ENCODE results near the gene SLIT2. TPM values are rescaled to one million over a fixed set of nuclear protein-coding genes. Genes with fewer than 3 reads are reported as not detected.

The SLIT2 gene
- total RNA-seq, 1 donor from 2014 or later, result 11.2 TPM

DNA sequence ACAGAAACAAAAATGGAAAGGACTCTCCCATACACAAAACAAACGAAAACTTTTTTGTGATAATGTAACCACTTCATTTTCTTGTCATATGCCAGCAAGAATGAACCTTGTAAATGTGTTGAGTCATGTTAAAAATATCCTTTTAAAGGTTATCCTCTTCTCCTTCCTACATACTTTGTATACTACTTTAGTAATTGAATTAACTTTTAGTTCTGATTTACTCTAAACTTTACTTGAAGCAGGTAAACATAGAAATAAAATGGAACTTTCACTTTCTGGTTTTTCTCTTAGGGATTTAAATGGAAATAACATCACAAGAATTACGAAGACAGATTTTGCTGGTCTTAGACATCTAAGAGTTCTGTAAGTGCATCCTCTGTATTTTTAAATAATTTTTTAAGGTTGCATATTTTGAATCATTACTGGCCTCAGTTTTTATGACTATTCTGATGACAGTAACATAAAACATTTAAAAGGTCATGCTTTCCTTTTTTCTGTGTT is 4.7 kb downstream of the SLIT2 start:
- peak overlapping the region; percentile 98 for H3K4me2 ChIP-seq (ENCODE audit: low read length)
- peaks cover 16% of the 10 kb centered on the region for H4K20me1 ChIP-seq (ENCODE audit: insufficient read depth, low read length)
- Mint-ChIP-seq H3K4me1 (ENCODE audit: low read depth, unreplicated experiment) (peaks cover 15% of the 10 kb centered on the region), H3K36me3 (ENCODE audit: low read depth, unreplicated experiment) (no peaks in the 10 kb centered on the region), H3K4me3 (ENCODE audit: unreplicated experiment) (no peak overlapping the region), H3K9me3 (ENCODE audit: unreplicated experiment) (no peaks in the 10 kb centered on the region), H3K27me3 (ENCODE audit: low read depth, unreplicated experiment) (peaks cover 23% of the 10 kb centered on the region), H3K27ac (ENCODE audit: unreplicated experiment) (no peak overlapping the region)
- peaks cover 24% of the 10 kb centered on the region for H3K4me1 ChIP-seq (ENCODE audit: insufficient read depth, low read length)
- TF ChIP-seq CTCF (IDR thresholded peaks at IDR 0.05; ENCODE audit: insufficient read depth, low read depth, low read length), result no peak
- H3K27me3 ChIP-seq (ENCODE audit: insufficient read depth, low read length), result no peaks in the 10 kb centered on the region
- no peaks in the 10 kb centered on the region for H3K36me3 ChIP-seq (ENCODE audit: insufficient read depth, low read length)
- H3K79me2 ChIP-seq (ENCODE audit: insufficient read depth, low read length), result peaks cover 10% of the 10 kb centered on the region
- H3K27ac ChIP-seq (ENCODE audit: low read depth, low read length), result no peak overlapping the region
- H3K9me3 ChIP-seq (ENCODE audit: insufficient read depth, low read depth, low read length), result no peaks in the 10 kb centered on the region
- no peak overlapping the region for H3K9ac ChIP-seq (ENCODE audit: low read length)
- no peak overlapping the region for H2AFZ ChIP-seq (ENCODE audit: low read depth, low read length)
- DNase-seq (ENCODE audit: low read depth) (no peak), FAIRE-seq (no peak)
- H3K4me3 ChIP-seq (ENCODE audit: insufficient read depth, low read depth, low read length), result no peak overlapping the region

- peaks cover under 1% of the 10 kb centered on the region for H3K4me1 ChIP-seq (ENCODE audit: insufficient read depth, low read length)
- no peak overlapping the region for H3K4me3 Mint-ChIP-seq (ENCODE audit: unreplicated experiment)
- H3K79me2 ChIP-seq (ENCODE audit: insufficient read depth, low read length), result no peaks in the 10 kb centered on the region
- no peak overlapping the region for H3K27ac ChIP-seq (ENCODE audit: low read depth, low read length)
- H3K9me3 ChIP-seq (ENCODE audit: insufficient read depth, low read depth, low read length), result no peaks in the 10 kb centered on the region
- H3K4me1 Mint-ChIP-seq (ENCODE audit: low read depth, unreplicated experiment), result peaks cover 10% of the 10 kb centered on the region
- no peaks in the 10 kb centered on the region for H3K9me3 Mint-ChIP-seq (ENCODE audit: unreplicated experiment)
- peaks cover 5% of the 10 kb centered on the region for H3K27me3 Mint-ChIP-seq (ENCODE audit: low read depth, unreplicated experiment)
- DNase-seq (ENCODE audit: low read depth), result no peak
- no peak overlapping the region for H2AFZ ChIP-seq (ENCODE audit: low read depth, low read length)
- H3K27ac Mint-ChIP-seq (ENCODE audit: unreplicated experiment), result no peak overlapping the region
- peaks cover 3% of the 10 kb centered on the region for H3K27me3 ChIP-seq (ENCODE audit: insufficient read depth, low read length)
- H3K36me3 ChIP-seq (ENCODE audit: insufficient read depth, low read length), result no peaks in the 10 kb centered on the region
- no peak overlapping the region for H3K4me3 ChIP-seq (ENCODE audit: insufficient read depth, low read depth, low read length)
- no peak overlapping the region for H3K4me2 ChIP-seq (ENCODE audit: low read length)
- no peak for FAIRE-seq
- H4K20me1 ChIP-seq (ENCODE audit: insufficient read depth, low read length), result no peaks in the 10 kb centered on the region
- H3K9ac ChIP-seq (ENCODE audit: low read length), result no peak overlapping the region
- TF ChIP-seq CTCF (IDR thresholded peaks at IDR 0.05; ENCODE audit: insufficient read depth, low read depth, low read length) (no peak), EZH2 (IDR thresholded peaks at IDR 0.05; ENCODE audit: insufficient read depth, low read length) (no peak)
- H3K36me3 Mint-ChIP-seq (ENCODE audit: low read depth, unreplicated experiment), result no peaks in the 10 kb centered on the region
Observed at GRCh38 chr4:20259707-20260106, 8.0 kb downstream of the SLIT2 start.

DNA sequence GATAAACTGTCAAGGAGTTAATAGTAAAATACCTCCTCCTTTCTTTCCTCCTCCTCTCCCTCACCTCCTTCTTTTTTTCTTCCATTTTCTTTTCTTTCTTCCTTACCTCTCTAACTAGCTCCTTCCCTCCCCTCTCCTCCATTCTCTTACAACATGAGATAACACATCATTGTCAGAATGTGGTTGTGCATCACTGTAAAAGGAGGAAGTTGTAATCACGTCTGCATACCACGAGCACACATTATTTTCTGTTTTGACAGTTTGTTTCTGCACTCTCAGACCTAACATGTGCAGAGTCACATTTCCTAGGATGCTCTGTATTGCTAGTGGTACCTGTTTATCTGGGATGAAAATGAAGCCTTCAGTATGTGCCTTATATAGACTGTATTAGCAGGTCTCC is 9.1 kb downstream of the SLIT2 start:
- Histone ChIP-seq H4K20me1 (ENCODE audit: insufficient read depth, low read length) (no peaks in the 10 kb centered on the region), H3K4me3 (ENCODE audit: insufficient read depth, low read depth, low read length) (no peak overlapping the region), H3K36me3 (ENCODE audit: insufficient read depth, low read length) (no peaks in the 10 kb centered on the region), H2AFZ (ENCODE audit: low read depth, low read length) (no peak overlapping the region), H3K27ac (ENCODE audit: low read depth, low read length) (no peak overlapping the region), H3K9me3 (ENCODE audit: insufficient read depth, low read depth, low read length) (no peaks in the 10 kb centered on the region), H3K4me2 (ENCODE audit: low read length) (no peak overlapping the region), H3K9ac (ENCODE audit: low read length) (no peak overlapping the region), H3K4me1 (ENCODE audit: insufficient read depth, low read length) (no peaks in the 10 kb centered on the region), H3K79me2 (ENCODE audit: insufficient read depth, low read length) (no peaks in the 10 kb centered on the region), H3K27me3 (ENCODE audit: insufficient read depth, low read length) (peaks cover 3% of the 10 kb centered on the region)
- H3K36me3 Mint-ChIP-seq (ENCODE audit: low read depth, unreplicated experiment), result no peaks in the 10 kb centered on the region
- H3K27ac Mint-ChIP-seq (ENCODE audit: unreplicated experiment), result no peak overlapping the region
- TF ChIP-seq EZH2 (IDR thresholded peaks at IDR 0.05; ENCODE audit: insufficient read depth, low read length) (no peak), CTCF (IDR thresholded peaks at IDR 0.05; ENCODE audit: insufficient read depth, low read depth, low read length) (no peak)
- H3K4me1 Mint-ChIP-seq (ENCODE audit: low read depth, unreplicated experiment), result peaks cover 7% of the 10 kb centered on the region
- no peaks in the 10 kb centered on the region for H3K9me3 Mint-ChIP-seq (ENCODE audit: unreplicated experiment)
- DNase-seq (ENCODE audit: low read depth), result no peak
- H3K27me3 Mint-ChIP-seq (ENCODE audit: low read depth, unreplicated experiment), result no peaks in the 10 kb centered on the region
- FAIRE-seq, result peak; percentile 41
- no peak overlapping the region for H3K4me3 Mint-ChIP-seq (ENCODE audit: unreplicated experiment)
